SK-N-SH (cell line): ENCODE measurements around the gene BCAR1. TPM values are rescaled to one million over a fixed set of nuclear protein-coding genes. Genes with fewer than 3 reads are reported as not detected.
"Not testable (repeated sequence)": the region's sequence is repeated elsewhere in the genome, so short reads cannot be mapped to it uniquely, and the experiment has no call there.

Source experiments
- CTCF ChIA-PET: fragments of 300-600, 350-600 bp; formaldehyde crosslinking; extraction: SDS; loops from one replicate; lab custom pipeline; 2021; lab: Yijun Ruan, JAX
- POLR2A ChIA-PET: fragments of 350-600 bp; sonication (Branson Sonifier 250); formaldehyde crosslinking; extraction: SDS; loops from one replicate; lab custom pipeline; 2020; ENCODE audit warnings: antibody characterized with exemption, inconsistent platforms; lab: Yijun Ruan, JAX
- DNase-seq: peaks from one replicate; pipeline ENCODE4 v3.0.0; 2012
- H2AFZ ChIP-seq: fragments of 200-600 bp; sonication (generic); 2 replicates; pipeline ENCODE4 v1.8.1; 2016; ENCODE audit warnings: antibody characterized with exemption, mild to moderate bottlenecking, low read depth
- H3F3A ChIP-seq: fragments of 200-600 bp; sonication (generic); replicated peaks from 2 replicates; pipeline ENCODE3; 2016; ENCODE audit warnings: antibody characterized with exemption, mild to moderate bottlenecking; ENCODE audit not compliant: insufficient read depth
- H3K27ac ChIP-seq, 2 experiments: fragments of 200-500 bp in 1 of 2; fragments of 200-600 bp in 1 of 2; sonication (Bioruptor generic) in 1 of 2; sonication (generic), shearing (Covaris generic) in 1 of 2; 2 replicates each; pipeline versions ENCODE4 v1.5.1 to v1.6.1; 2014 to 2016; ENCODE audit warnings: low read depth in 2 of 2, inconsistent platforms in 1 of 2, low read length in 1 of 2, mild to moderate bottlenecking in 1 of 2, mixed read lengths in 1 of 2
- H3K27me3 ChIP-seq: fragments of 200-600 bp; sonication (generic), shearing (Covaris generic); 2 replicates; pipeline ENCODE4 v1.6.1; 2016; ENCODE audit warnings: mixed run types; ENCODE audit not compliant: insufficient read depth
- H3K36me3 ChIP-seq, 2 experiments: fragments of 200-500 bp in 1 of 2; fragments of 200-600 bp in 1 of 2; sonication (Bioruptor generic) in 1 of 2; sonication (generic) in 1 of 2; replicated peaks in 1 of 2; 2 replicates each; pipeline versions ENCODE3 to v1.5.1; 2014 to 2016; ENCODE audit warnings: low read length in 1 of 2, mild to moderate bottlenecking in 1 of 2; ENCODE audit not compliant: insufficient read depth in 2 of 2, control insufficient read depth in 1 of 2
- H3K4me1 ChIP-seq, 2 experiments: fragments of 200-500 bp in 1 of 2; fragments of 200-600 bp in 1 of 2; sonication (Bioruptor generic) in 1 of 2; sonication (generic), shearing (Covaris generic) in 1 of 2; 2 replicates each; pipeline versions ENCODE4 v1.5.1 to v1.6.1; 2014 to 2016; ENCODE audit warnings: low read depth in 1 of 2, low read length in 1 of 2, mixed run types in 1 of 2; ENCODE audit not compliant: insufficient read depth in 2 of 2, control insufficient read depth in 1 of 2
- H3K4me2 ChIP-seq: fragments of 200-600 bp; sonication (generic), shearing (Covaris generic); 2 replicates; pipeline ENCODE4 v1.6.1; 2017; ENCODE audit warnings: mixed run types
- H3K4me3 ChIP-seq, 2 experiments: fragments of 200-500 bp in 1 of 2; fragments of 200-600 bp in 1 of 2; sonication (Bioruptor generic) in 1 of 2; sonication (generic), shearing (Covaris generic) in 1 of 2; 2 replicates each; pipeline versions ENCODE4 v1.5.1 to v1.8.1; 2014 to 2016; ENCODE audit warnings: low read depth in 2 of 2, inconsistent platforms in 1 of 2, low read length in 1 of 2, mild to moderate bottlenecking in 1 of 2, mixed read lengths in 1 of 2, moderate library complexity in 1 of 2
- H3K79me2 ChIP-seq: fragments of 200-600 bp; sonication (generic); 2 replicates; pipeline ENCODE4 v1.8.1; 2017; ENCODE audit warnings: mild to moderate bottlenecking; ENCODE audit not compliant: insufficient read depth
- H3K9ac ChIP-seq: fragments of 200-600 bp; sonication (generic); 2 replicates; pipeline ENCODE4 v1.6.1; 2017; ENCODE audit warnings: mixed run types
- H3K9me2 ChIP-seq: fragments of 200-600 bp; sonication (generic); 2 replicates; pipeline ENCODE4 v1.6.1; 2017; ENCODE audit warnings: mixed run types
- H3K9me3 ChIP-seq: fragments of 200-600 bp; sonication (generic); 2 replicates; pipeline ENCODE4 v1.6.1; 2017; ENCODE audit warnings: mixed run types, mild to moderate bottlenecking, moderate library complexity
- H4K20me1 ChIP-seq: fragments of 200-600 bp; sonication (generic); 2 replicates; pipeline ENCODE4 v1.6.1; 2017; ENCODE audit warnings: mild to moderate bottlenecking, mixed run types; ENCODE audit not compliant: insufficient read depth
- CTCF ChIP-seq: fragments of 200-600 bp; sonication (generic); IDR thresholded peaks from 2 replicates; pipeline ENCODE4 v1.6.1; 2017; ENCODE audit warnings: antibody characterized with exemption, mild to moderate bottlenecking, moderate library complexity
- ELF1 ChIP-seq: IDR thresholded peaks from 2 replicates; pipeline ENCODE4 v1.4.0; 2012
- FOSL2 ChIP-seq: IDR thresholded peaks from 2 replicates; pipeline ENCODE4 v1.4.0; 2012; ENCODE audit warnings: low read depth, mild to moderate bottlenecking, moderate library complexity, borderline replicate concordance
- FOXJ3 ChIP-seq: sonication (generic); formaldehyde crosslinking; IDR thresholded peaks from 2 replicates; pipeline ENCODE4 v1.5.1; 2020; ENCODE audit warnings: mild to moderate bottlenecking, missing genetic modification reagents
- JUND ChIP-seq: IDR thresholded peaks from 2 replicates; pipeline ENCODE4 v1.4.0; 2012
- MAX ChIP-seq: IDR thresholded peaks from 2 replicates; pipeline ENCODE4 v1.4.0; 2012; ENCODE audit warnings: low read depth
- MEF2A ChIP-seq: IDR thresholded peaks from 2 replicates; pipeline ENCODE4 v1.4.0; 2012; ENCODE audit warnings: low read depth, borderline replicate concordance
- MXI1 ChIP-seq: IDR thresholded peaks from 2 replicates; pipeline ENCODE4 v1.6.1; 2012; ENCODE audit warnings: mild to moderate bottlenecking, low read depth, low read length, improper control_type of control experiment
- NRF1 ChIP-seq: IDR thresholded peaks from 2 replicates; pipeline ENCODE4 v1.6.1; 2012; ENCODE audit warnings: low read depth, mild to moderate bottlenecking, low read length
- POLR2AphosphoS5 ChIP-seq: IDR thresholded peaks from 2 replicates; pipeline ENCODE4 v1.6.1; 2012; ENCODE audit warnings: low read depth, low read length
- RCOR1 ChIP-seq: fragments of 150-350 bp; IDR thresholded peaks from 2 replicates; pipeline ENCODE4 v1.6.1; 2017; ENCODE audit warnings: antibody characterized with exemption, low read length
- SIN3A ChIP-seq: IDR thresholded peaks from 2 replicates; pipeline ENCODE4 v1.6.1; 2012; ENCODE audit warnings: low read depth, mild to moderate bottlenecking, low read length, moderate library complexity, borderline replicate concordance
- TAF1 ChIP-seq: IDR thresholded peaks from 2 replicates; pipeline ENCODE4 v1.6.1; 2012; ENCODE audit warnings: low read depth, mild to moderate bottlenecking, low read length, moderate library complexity, borderline replicate concordance
- TEAD4 ChIP-seq: IDR thresholded peaks from 2 replicates; pipeline ENCODE4 v1.4.0; 2012; ENCODE audit warnings: mild to moderate bottlenecking, borderline replicate concordance; ENCODE audit not compliant: insufficient read depth
- YY1 ChIP-seq: IDR thresholded peaks from 2 replicates; pipeline ENCODE4 v1.4.0; 2012; ENCODE audit warnings: low read depth, mild to moderate bottlenecking
- ZBTB33 ChIP-seq: IDR thresholded peaks from 2 replicates; pipeline ENCODE4 v1.4.0; 2012; ENCODE audit warnings: low read depth, borderline replicate concordance
- WGBS: methylation state at CpG from one replicate; pipeline ENCODE4 v1.1.6; 2017; ENCODE audit warnings: low lambda C conversion rate; 5-methylcytosine and 5-hydroxymethylcytosine counted together
- polyA plus RNA-seq, 3 experiments: library from polyadenylated mRNA; depleted of rRNA; stranded (reverse); fragments of >200 nt; gene quantifications; 2 replicates each; pipeline ENCODE4 v1.2.3, GENCODE V29; 2012

The BCAR1 gene
- polyA plus RNA-seq, 1 of the 3 experiments (the other 2 are of a cell fraction), result 45.1 TPM

- no peaks in the 10 kb centered on the region for H3F3A ChIP-seq
- H3K4me2 ChIP-seq, result no peak overlapping the region
- 82% methylated on average over 9 of the region's 11 CpGs for WGBS
- POLR2A ChIA-PET, result no interaction called here
- H4K20me1 ChIP-seq, result no peaks in the 10 kb centered on the region
- no peaks in the 10 kb centered on the region for H3K9me3 ChIP-seq
- no peak overlapping the region for H3K27ac ChIP-seq
- CTCF ChIA-PET, result interaction anchor here (0.7 to 1.4 kb wide), 3 partner anchors 8 to 178 kb away, joined by 3 to 11 read pairs (median 3); no protein-coding TSS in a partner anchor
- TF ChIP-seq SIN3A (no peak), NRF1 (no peak), POLR2AphosphoS5 (no peak), JUND (no peak), TAF1 (no peak), MAX (no peak), CTCF (no peak), MEF2A (no peak), TEAD4 (no peak), RCOR1 (no peak), FOSL2 (no peak), MXI1 (no peak), FOXJ3 (no peak)
- TF ChIP-seq, all 33 proteins: peak for 0
- Histone ChIP-seq H2AFZ (no peak overlapping the region), H3K36me3 (no peaks in the 10 kb centered on the region), H3K9ac (no peak overlapping the region), H3K27me3 (no peaks in the 10 kb centered on the region), H3K79me2 (no peaks in the 10 kb centered on the region), H3K9me2 (no peaks in the 10 kb centered on the region), H3K4me3 (no peak overlapping the region), H3K4me1 (no peaks in the 10 kb centered on the region)
- no peak for DNase-seq
Observed at GRCh38 chr16:75207831-75208230, 43.6 kb downstream of the BCAR1 start.

GRCh38 chr16:75206749-75207451, 44.5 kb downstream of the BCAR1 start, which contains the start of gene CTRB2:
Gene CTRB2 (minus strand): TSS chr16:75207161. CDS start chr16:75207141, 20 bp downstream.
- Histone ChIP-seq H3K27me3 (no peaks in the 10 kb centered on the region), H2AFZ (no peak within 1 kb of the TSS), H3K4me3 (no peak within 1 kb of the TSS), H4K20me1 (no peaks in the 10 kb centered on the region), H3K4me2 (no peak within 1 kb of the TSS), H3K4me1 (no peaks in the 10 kb centered on the region), H3K9me3 (no peaks in the 10 kb centered on the region), H3K36me3 (no peaks in the 10 kb centered on the region), H3K27ac (no peak within 1 kb of the TSS), H3F3A (no peaks in the 10 kb centered on the region), H3K9me2 (no peaks in the 10 kb centered on the region), H3K79me2 (no peaks in the 10 kb centered on the region), H3K9ac (no peak within 1 kb of the TSS)
- TF ChIP-seq ZBTB33, result no peak
- no peak for TF ChIP-seq FOSL2
- TF ChIP-seq NRF1, result no peak
- no peak for TF ChIP-seq YY1
- no peak for TF ChIP-seq POLR2AphosphoS5
- TF ChIP-seq ELF1, result no peak
- ChIA-PET CTCF (interaction anchor here (1.1 kb wide), 1 partner anchor 257 kb away, joined by 3 read pairs; the partner anchor contains the start of gene TMEM170A), POLR2A (no interaction called here)
- DNase-seq, result no peak
- 91% methylated on average over 11 of the region's 24 CpGs for WGBS

GRCh38 chr16:75205961-75206748, 45.3 kb downstream of the BCAR1 start:
- 95% methylated on average over 8 of the region's 25 CpGs for WGBS
- H3K9me3 ChIP-seq, H3K36me3 ChIP-seq, H3K27me3 ChIP-seq, H3F3A ChIP-seq, H4K20me1 ChIP-seq, H3K27ac ChIP-seq, H2AFZ ChIP-seq, DNase-seq, H3K79me2 ChIP-seq, H3K9ac ChIP-seq, H3K9me2 ChIP-seq, H3K4me1 ChIP-seq, H3K4me2 ChIP-seq, POLR2A ChIA-PET, H3K4me3 ChIP-seq: not testable (repeated sequence)
- CTCF ChIA-PET, result interaction anchor here (0.8 to 1.1 kb wide), 2 partner anchors 27 to 258 kb away, joined by 3 read pairs; partner anchors contain the start of gene TMEM170A
